GM23338 (cell line): ENCODE results near the gene ALDH6A1. TPM values are rescaled to one million over a fixed set of nuclear protein-coding genes. Genes with fewer than 3 reads are reported as not detected.
A peak's percentile ranks its signal among the peaks of the same experiment; 100 is the strongest.

ENCODE experiments used
- ATAC-seq: fragments of 200-7000 bp; cut with Tn5 transposase; 3 replicates; pipeline ENCODE4 v1.9.1; 2020
- DNase-seq: peaks from one replicate; pipeline ENCODE4 v3.0.0-alpha.2; 2015; ENCODE audit warnings: low spot score
- H2AFZ ChIP-seq: fragments of 200-600 bp; sonication (generic); 2 replicates; pipeline ENCODE4 v1.8.0; 2016; ENCODE audit warnings: antibody characterized with exemption, mild to moderate bottlenecking, moderate library complexity
- H3F3A ChIP-seq: fragments of 200-600 bp; sonication (generic); replicated peaks from 2 replicates; pipeline ENCODE4 v1.8.0; 2017; ENCODE audit warnings: antibody characterized with exemption, mixed run types, low read depth
- H3K27ac ChIP-seq: fragments of 200-600 bp; sonication (generic); 2 replicates; pipeline ENCODE4 v1.6.1; 2016; ENCODE audit warnings: low read depth
- H3K27me3 ChIP-seq: fragments of 200-600 bp; sonication (generic); 2 replicates; pipeline ENCODE4 v1.8.0; 2016; ENCODE audit warnings: mild to moderate bottlenecking, mixed run types, moderate library complexity; ENCODE audit not compliant: insufficient read depth
- H3K36me3 ChIP-seq: fragments of 200-600 bp; sonication (generic); 2 replicates; pipeline ENCODE4 v1.8.0; 2016; ENCODE audit warnings: mild to moderate bottlenecking; ENCODE audit not compliant: insufficient read depth
- H3K4me1 ChIP-seq: fragments of 200-600 bp; sonication (generic); 2 replicates; pipeline ENCODE4 v1.8.0; 2016; ENCODE audit warnings: mild to moderate bottlenecking, moderate library complexity; ENCODE audit not compliant: insufficient read depth
- H3K4me2 ChIP-seq: fragments of 200-600 bp; sonication (generic); 2 replicates; pipeline ENCODE4 v1.7.1; 2017; ENCODE audit warnings: mixed run types
- H3K4me3 ChIP-seq: fragments of 200-600 bp; sonication (generic); 2 replicates; pipeline ENCODE4 v1.6.1; 2016; ENCODE audit warnings: mixed run types
- H3K79me2 ChIP-seq: fragments of 200-600 bp; sonication (generic); replicated peaks from 2 replicates; pipeline ENCODE4 v1.8.0; 2017; ENCODE audit warnings: mild to moderate bottlenecking; ENCODE audit not compliant: insufficient read depth
- H3K9me2 ChIP-seq: fragments of 200-600 bp; sonication (generic); 2 replicates; pipeline ENCODE4 v1.8.0; 2017; ENCODE audit not compliant: insufficient read depth
- H4K20me1 ChIP-seq: fragments of 200-600 bp; sonication (generic); replicated peaks from 2 replicates; pipeline ENCODE4 v1.8.0; 2017; ENCODE audit warnings: mild to moderate bottlenecking; ENCODE audit not compliant: insufficient read depth
- H3K27ac Mint-ChIP-seq: 2 replicates; pipeline ENCODE4 v1.8.0; 2020; ENCODE audit warnings: inconsistent platforms, mild to moderate bottlenecking, moderate library complexity, mixed read lengths
- H3K27me3 Mint-ChIP-seq: 3 replicates; pipeline ENCODE4 v1.8.0; 2022; ENCODE audit warnings: low read depth, mild to moderate bottlenecking, moderate library complexity, mixed read lengths, inconsistent platforms; ENCODE audit not compliant: insufficient read depth, poor library complexity
- H3K36me3 Mint-ChIP-seq: 3 replicates; pipeline ENCODE4 v1.8.0; 2021; ENCODE audit warnings: low read depth, mild to moderate bottlenecking, inconsistent platforms, moderate library complexity, mixed read lengths
- H3K4me1 Mint-ChIP-seq: 3 replicates; pipeline ENCODE4 v1.8.0; 2020; ENCODE audit warnings: mild to moderate bottlenecking, inconsistent platforms, mixed read lengths
- H3K4me3 Mint-ChIP-seq: 3 replicates; pipeline ENCODE4 v1.8.0; 2021; ENCODE audit warnings: moderate library complexity, mild to moderate bottlenecking, inconsistent platforms, mixed read lengths
- H3K9me3 Mint-ChIP-seq: 3 replicates; pipeline ENCODE4 v1.8.0; 2020; ENCODE audit warnings: moderate library complexity, mild to moderate bottlenecking, inconsistent platforms, mixed read lengths
- CREB1 ChIP-seq: fragments of 250-450 bp; sonication (Bioruptor Pico); IDR thresholded peaks from 2 replicates; pipeline ENCODE4 v1.5.0; 2020; ENCODE audit warnings: low read depth, mild to moderate bottlenecking, moderate library complexity
- CTCF ChIP-seq, 2 experiments: fragments of 200-600 bp in 1 of 2; sonication (generic) in 1 of 2; conservative IDR thresholded peaks; 2 replicates each; pipeline versions ENCODE4 v1.5.1 to v1.6.1; 2016 to 2017; ENCODE audit warnings: antibody characterized with exemption in 2 of 2, low read depth in 2 of 2, mild to moderate bottlenecking in 2 of 2, moderate library complexity in 1 of 2
- ETS1 ChIP-seq: IDR thresholded peaks from 2 replicates; pipeline ENCODE4 v1.6.1; 2016; ENCODE audit warnings: antibody characterized with exemption
- EZH2phosphoT487 ChIP-seq: fragments of 200-600 bp; sonication (generic); IDR thresholded peaks from one replicate; pipeline ENCODE4 v1.8.1; 2018; ENCODE audit warnings: antibody characterized with exemption; ENCODE audit not compliant: unreplicated experiment
- JUNB ChIP-seq: IDR thresholded peaks from one replicate; pipeline ENCODE4 v1.6.1; 2016; ENCODE audit warnings: antibody characterized with exemption; ENCODE audit not compliant: unreplicated experiment
- NANOG ChIP-seq: IDR thresholded peaks from 2 replicates; pipeline ENCODE4 v1.6.1; 2016; ENCODE audit warnings: antibody characterized with exemption, borderline replicate concordance
- POLR2AphosphoS5 ChIP-seq: IDR thresholded peaks from 2 replicates; pipeline ENCODE4 v1.6.1; 2016; ENCODE audit warnings: antibody characterized with exemption, low read depth
- REST ChIP-seq: IDR thresholded peaks from one replicate; pipeline ENCODE4 v1.6.1; 2018; ENCODE audit warnings: antibody characterized with exemption; ENCODE audit not compliant: unreplicated experiment
- STAT1 ChIP-seq: IDR thresholded peaks from one replicate; pipeline ENCODE4 v1.6.1; 2016; ENCODE audit warnings: antibody characterized with exemption; ENCODE audit not compliant: unreplicated experiment
- ZNF114 ChIP-seq: fragments of 250-450 bp; sonication (Bioruptor Pico); IDR thresholded peaks from 2 replicates; pipeline ENCODE4 v1.5.0; 2020; ENCODE audit warnings: mild to moderate bottlenecking, moderate library complexity
- ZNF331 ChIP-seq: fragments of 250-450 bp; sonication (Bioruptor Pico); IDR thresholded peaks from 2 replicates; pipeline ENCODE4 v1.5.0; 2020; ENCODE audit warnings: low read depth, mild to moderate bottlenecking, moderate library complexity
- ZNF462 ChIP-seq: fragments of 250-450 bp; sonication (Bioruptor Pico); IDR thresholded peaks from 2 replicates; pipeline ENCODE4 v1.5.0; 2020; ENCODE audit warnings: mild to moderate bottlenecking, moderate library complexity
- polyA plus RNA-seq: library from polyadenylated mRNA; unstranded; fragments of >200 nt; fragmentation: Nextera tagmentation; extraction: Ambion mirVana; gene quantifications from 2 replicates; pipeline ENCODE4 v1.2.1, GENCODE V29; 2016
- total RNA-seq: library from RNA; depleted of rRNA; stranded (reverse); fragments of >200 nt; shearing (Covaris generic); gene quantifications from 2 replicates; pipeline ENCODE4 v1.2.3, GENCODE V29; 2014

ALDH6A1 gene
- total and polyA plus RNA-seq, 2 experiments from 2014 or later: 16.1 to 28.0 TPM

GRCh38 chr14:74029136-74029535, 55.1 kb downstream of the ALDH6A1 start:
- Histone ChIP-seq H3K79me2 (no peaks in the 10 kb centered on the region), H3K9me2 (no peaks in the 10 kb centered on the region), H3K36me3 (no peaks in the 10 kb centered on the region), H2AFZ (peak overlapping the region; percentile 69; the same call in 1 of the 2 replicates), H3K27me3 (no peaks in the 10 kb centered on the region), H3F3A (no peaks in the 10 kb centered on the region), H3K27ac (no peak overlapping the region), H3K4me3 (no peak overlapping the region), H4K20me1 (no peaks in the 10 kb centered on the region; the same call in 1 of the 2 replicates), H3K4me1 (no peaks in the 10 kb centered on the region), H3K4me2 (no peak overlapping the region)
- Mint-ChIP-seq H3K36me3 (no peaks in the 10 kb centered on the region), H3K27me3 (peaks cover 3% of the 10 kb centered on the region), H3K27ac (no peak overlapping the region), H3K4me3 (no peak overlapping the region), H3K9me3 (no peaks in the 10 kb centered on the region), H3K4me1 (no peaks in the 10 kb centered on the region)
- no peak for TF ChIP-seq ZNF114 (CRISPR knock-in tag)
- TF ChIP-seq ZNF462 (CRISPR knock-in tag): no peak
- no peak for TF ChIP-seq CREB1 (CRISPR knock-in tag)
- no peak for TF ChIP-seq REST
- TF ChIP-seq ETS1: no peak
- TF ChIP-seq JUNB: no peak
- no peak for TF ChIP-seq POLR2AphosphoS5
- TF ChIP-seq CTCF (conservative IDR thresholded peaks at IDR 0.05; ENCODE audit: low read depth in 2 of 2): no peak
- TF ChIP-seq ZNF331 (CRISPR knock-in tag): no peak
- TF ChIP-seq EZH2phosphoT487: no peak
- TF ChIP-seq STAT1: no peak
- no peak for TF ChIP-seq NANOG
- no peak for DNase-seq
- ATAC-seq: no peak
